Lower leg skin (tissue), 4 donors: Measurements from ENCODE around the gene TCF20. TPM values are rescaled to one million over a fixed set of nuclear protein-coding genes. Genes with fewer than 3 reads are reported as not detected.

Source experiments
- DNase-seq, 2 donors: peaks; one replicate each; pipeline ENCODE4 v3.0.0-alpha.2; 2019; ENCODE audit warnings: low spot score in 2 of 2
- H3K4me3 ChIP-seq: fragments of 200-600 bp; sonication (generic); 2 replicates; pipeline ENCODE4 v1.5.1; 2017; ENCODE audit warnings: mild to moderate bottlenecking, low read depth; ENCODE audit not compliant: poor library complexity, severe bottlenecking
- CTCF ChIP-seq, 3 donors: fragments of 450-650 bp; IDR thresholded peaks; one replicate each; pipeline ENCODE4 v1.5.1; 2016; ENCODE audit warnings: antibody characterized with exemption in 3 of 3, mild to moderate bottlenecking in 3 of 3, moderate library complexity in 2 of 3
- POLR2A ChIP-seq, 2 donors: fragments of 450-650 bp; IDR thresholded peaks; one replicate each; pipeline ENCODE4 v1.6.1; 2016 to 2017; ENCODE audit warnings: antibody characterized with exemption in 2 of 2, mild to moderate bottlenecking in 1 of 2, moderate library complexity in 1 of 2
- WGBS, 2 donors: methylation state at CpG; one replicate each; pipeline ENCODE4 v1.1.5; 2018; 5-methylcytosine and 5-hydroxymethylcytosine counted together
- intact Hi-C: fragments of 100-400 bp; cut with DNase I; formaldehyde crosslinking; loops from one replicate; pipeline ENCODE4 v1.15.0; 2023; ENCODE audit warnings: low total_unique reads
- total RNA-seq, 4 donors: library from RNA; depleted of rRNA; stranded (reverse); fragments of >200 nt; gene quantifications; one replicate each; pipeline ENCODE4 v1.1.0, GENCODE V29; 2016

The TCF20 gene
- total RNA-seq, result 10 to 100 TPM; 51.1 to 62.3 (median 58.4) TPM

DNA sequence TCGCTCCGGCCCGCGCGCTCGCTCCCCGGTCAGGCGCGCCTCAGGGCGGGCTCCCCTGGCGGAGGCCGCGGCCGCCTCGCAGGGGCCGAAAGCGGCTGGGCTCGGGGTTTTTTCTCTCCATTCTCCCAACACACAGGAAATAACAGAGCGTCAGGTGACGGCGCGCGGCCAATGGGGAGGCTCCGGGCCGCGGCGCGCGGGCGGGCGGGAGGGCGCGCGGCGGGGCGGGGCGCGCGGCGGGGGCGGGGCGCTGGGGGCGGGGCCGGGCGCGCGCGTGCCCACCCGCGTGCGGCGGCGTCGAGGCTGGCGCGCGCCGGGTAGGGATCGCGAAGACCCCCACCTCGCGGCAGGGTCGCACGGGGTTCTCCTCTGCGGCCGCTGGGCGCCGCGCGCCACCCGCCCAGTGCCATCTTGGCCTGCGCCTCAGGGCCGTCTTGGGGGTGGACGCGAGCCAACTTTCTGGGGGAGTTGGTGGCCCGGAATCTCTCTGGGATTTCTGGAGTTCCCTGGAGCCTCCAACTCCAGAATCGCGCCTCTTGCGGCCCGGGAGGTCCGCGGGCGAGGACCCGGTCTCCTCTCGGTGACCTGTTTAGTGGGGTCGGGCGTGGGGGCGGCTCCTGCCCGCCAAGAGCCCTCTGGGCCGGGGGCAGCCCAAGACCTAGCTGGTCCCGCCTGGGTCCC lies at the start of gene TCF20:
TCF20 (minus strand) TSS at position 144 of the 681 bp plus-strand sequence. CDS start 55,348 bp downstream, outside the sequence.
- peak; percentile 52 to 91 for DNase-seq
- WGBS, 2 donors, result 11% methylated on average over 25 of the region's 91 CpGs; no CpG with 5 or more reads in 1 of the 2 donors
- H3K4me3 ChIP-seq, result peak within 1 kb of the TSS; percentile 93
- intact Hi-C loops, result no loop called here
- no peak for TF ChIP-seq CTCF (IDR thresholded peaks at IDR 0.05)
- TF ChIP-seq POLR2A (IDR thresholded peaks at IDR 0.05), result no peak

- TF ChIP-seq POLR2A (IDR thresholded peaks at IDR 0.05) (no peak), CTCF (IDR thresholded peaks at IDR 0.05) (no peak)
- no peak overlapping the region for H3K4me3 ChIP-seq
- no peak for DNase-seq
- intact Hi-C loops, result no loop called here
- WGBS, 2 donors, result 86 to 87% methylated on average over 6 of the region's 6 CpGs
Measured at GRCh38 chr22:42319386-42319785, 48.9 kb upstream of the TCF20 start.

DNA sequence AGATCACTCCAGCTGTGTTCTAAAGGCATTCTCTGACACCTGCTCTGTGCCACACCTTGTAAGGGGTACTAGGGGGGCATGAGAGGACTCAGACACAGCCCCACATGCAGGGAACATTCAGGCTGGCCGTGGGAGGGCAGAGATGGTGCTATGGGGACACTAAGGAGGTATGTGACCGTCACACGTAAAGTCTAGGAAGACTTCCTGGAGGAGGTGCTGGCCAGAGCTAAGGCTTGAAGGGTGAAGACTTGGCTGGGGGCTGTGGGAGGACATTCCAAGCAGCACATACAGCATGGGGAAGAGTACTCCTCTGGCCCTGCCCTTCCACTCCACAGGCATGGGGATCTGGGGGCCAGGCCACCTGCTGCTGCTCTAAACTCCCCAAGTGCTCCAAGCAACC lies 48.5 kb upstream of the TCF20 start:
- TF ChIP-seq POLR2A (IDR thresholded peaks at IDR 0.05), result no peak
- no peak for TF ChIP-seq CTCF (IDR thresholded peaks at IDR 0.05)
- intact Hi-C loops, result no loop called here
- H3K4me3 ChIP-seq, result no peak overlapping the region
- DNase-seq, result no peak
- WGBS, 2 donors, result 87 to 89% methylated on average over 3 of the region's 3 CpGs

DNA sequence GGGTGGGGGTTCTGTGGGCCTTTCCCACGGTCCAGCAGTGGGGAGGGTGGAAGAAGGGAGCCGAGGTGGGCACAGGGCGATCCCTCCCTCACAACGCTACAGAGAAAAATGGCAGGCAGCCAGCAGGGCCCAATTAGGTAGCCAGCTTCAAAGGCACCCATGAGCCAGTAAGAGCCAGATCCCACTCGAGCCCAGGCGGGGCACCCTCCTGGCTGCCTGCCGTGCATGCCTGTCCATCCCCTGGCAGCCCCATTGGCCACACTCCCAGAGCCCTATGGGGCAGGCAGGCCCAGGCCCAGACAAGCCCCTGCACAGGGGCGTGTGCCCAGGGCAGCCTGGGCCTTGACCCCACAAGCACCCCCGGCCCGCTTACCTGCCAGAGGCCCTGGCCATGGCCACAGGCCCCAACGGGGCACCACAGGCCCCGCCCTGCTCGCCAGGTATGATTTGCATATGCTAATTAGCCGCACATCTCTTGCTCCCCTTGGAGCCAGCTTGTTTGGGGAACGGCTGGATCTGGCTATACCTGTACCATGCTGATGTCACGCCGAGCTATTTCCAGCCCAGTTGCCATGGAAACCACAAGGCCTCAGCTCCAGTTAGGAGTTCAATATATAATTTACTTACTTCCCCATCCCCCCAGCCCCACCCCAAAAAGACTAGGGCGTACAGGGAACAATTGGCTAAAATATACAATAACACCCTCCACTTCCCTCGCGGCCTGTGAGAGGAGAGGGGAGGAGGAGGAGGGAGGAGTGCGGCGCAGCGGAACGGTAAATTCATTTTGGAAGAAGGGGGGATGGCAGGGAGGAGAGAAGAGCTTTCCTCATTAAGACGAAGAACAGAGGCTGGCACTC lies 47.5 kb upstream of the TCF20 start:
- no peak for DNase-seq
- no peak overlapping the region for H3K4me3 ChIP-seq
- TF ChIP-seq POLR2A (IDR thresholded peaks at IDR 0.05), result no peak
- no peak for TF ChIP-seq CTCF (IDR thresholded peaks at IDR 0.05)
- intact Hi-C loops, result no loop called here
- WGBS, 2 donors, result 56 to 59% methylated on average over 21 to 23 of the region's 25 CpGs

DNA sequence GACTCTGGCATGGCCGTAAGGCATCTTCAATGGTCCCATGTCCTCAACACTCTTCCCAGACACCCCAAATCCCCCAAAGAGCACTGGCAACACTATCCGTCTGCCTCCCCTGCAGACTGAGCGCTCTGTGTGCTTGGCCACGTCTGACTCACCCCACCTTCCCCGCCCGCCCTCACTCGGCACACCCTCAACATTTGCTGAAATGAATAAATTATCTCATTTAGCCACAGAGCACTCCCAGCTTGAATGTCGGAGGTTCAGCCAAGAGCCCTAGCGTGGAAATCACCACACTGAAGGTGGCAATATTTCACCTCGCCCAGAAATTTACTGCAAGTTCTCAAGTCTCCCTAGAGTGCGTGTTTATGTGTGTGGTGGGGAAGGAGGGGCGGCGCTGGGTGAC lies 46.6 kb upstream of the TCF20 start:
- DNase-seq, result peak; percentile 67 to 93
- intact Hi-C loops, result no loop called here
- WGBS, 2 donors, result 27 to 28% methylated on average over 13 of the region's 13 CpGs
- TF ChIP-seq CTCF (IDR thresholded peaks at IDR 0.05) (no peak), POLR2A (IDR thresholded peaks at IDR 0.05) (no peak)
- H3K4me3 ChIP-seq, result no peak overlapping the region
